Measurements from ENCODE around the gene GPT2. TPM values are rescaled to one million over a fixed set of nuclear protein-coding genes. Genes with fewer than 3 reads are reported as not detected.
"Not testable (repeated sequence)": the region's sequence is repeated elsewhere in the genome, so short reads cannot be mapped to it uniquely, and the experiment has no call there.

Gene GPT2
- total RNA-seq, 1 experiment from 2014 or later = 6.8 TPM

DNA sequence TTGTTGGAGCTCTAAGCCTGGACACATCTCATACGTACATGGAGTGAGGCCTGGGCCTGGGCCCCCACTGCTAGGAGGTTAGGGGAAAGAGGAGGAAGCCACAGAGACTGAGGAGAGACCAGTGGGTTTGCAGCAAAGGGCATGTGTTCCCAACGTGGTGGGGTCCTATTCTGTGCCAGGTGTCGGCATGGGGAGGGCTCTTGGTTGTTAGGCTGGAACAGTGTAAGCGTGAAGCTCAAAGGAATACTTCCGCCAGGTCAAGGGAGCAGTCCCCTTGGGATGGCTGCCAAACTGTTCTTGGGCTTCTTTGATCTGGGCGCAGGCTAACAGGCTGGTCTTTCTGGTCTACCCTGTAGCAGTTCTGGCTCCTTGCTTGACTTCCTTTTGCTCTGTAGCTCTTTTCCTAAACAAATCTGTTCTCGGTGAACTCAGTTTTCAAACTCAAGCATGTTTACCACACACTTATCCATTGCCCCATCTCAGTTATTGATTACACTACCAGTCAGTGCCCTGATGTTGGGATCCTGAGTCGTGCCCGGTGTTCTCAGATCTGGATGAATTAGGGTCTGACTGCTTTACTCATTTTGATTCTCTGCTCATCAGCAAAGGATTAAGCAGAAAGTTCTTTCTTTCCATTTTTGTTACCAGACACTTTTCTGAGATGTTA is 36.4 kb downstream of the GPT2 start:
- no peak for DNase-seq (ENCODE audit: low read depth)

DNA sequence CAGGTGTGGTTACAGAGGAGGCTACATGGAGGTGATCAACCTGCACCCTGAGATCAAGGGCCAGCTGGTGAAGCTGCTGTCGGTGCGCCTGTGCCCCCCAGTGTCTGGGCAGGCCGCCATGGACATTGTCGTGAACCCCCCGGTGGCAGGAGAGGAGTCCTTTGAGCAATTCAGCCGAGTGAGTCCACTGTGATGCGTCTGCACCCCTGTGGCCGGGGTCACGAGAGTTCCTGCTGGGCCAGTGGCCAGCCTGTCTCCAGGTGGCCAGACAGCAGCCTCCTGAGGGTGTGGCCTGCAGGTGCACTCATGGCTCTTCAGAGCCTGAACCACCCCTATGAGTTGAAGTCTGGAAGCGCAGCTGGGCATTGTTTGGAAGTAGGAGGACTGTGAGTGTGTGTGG is 38.1 kb downstream of the GPT2 start:
- DNase-seq (ENCODE audit: low read depth) = no peak

DNA sequence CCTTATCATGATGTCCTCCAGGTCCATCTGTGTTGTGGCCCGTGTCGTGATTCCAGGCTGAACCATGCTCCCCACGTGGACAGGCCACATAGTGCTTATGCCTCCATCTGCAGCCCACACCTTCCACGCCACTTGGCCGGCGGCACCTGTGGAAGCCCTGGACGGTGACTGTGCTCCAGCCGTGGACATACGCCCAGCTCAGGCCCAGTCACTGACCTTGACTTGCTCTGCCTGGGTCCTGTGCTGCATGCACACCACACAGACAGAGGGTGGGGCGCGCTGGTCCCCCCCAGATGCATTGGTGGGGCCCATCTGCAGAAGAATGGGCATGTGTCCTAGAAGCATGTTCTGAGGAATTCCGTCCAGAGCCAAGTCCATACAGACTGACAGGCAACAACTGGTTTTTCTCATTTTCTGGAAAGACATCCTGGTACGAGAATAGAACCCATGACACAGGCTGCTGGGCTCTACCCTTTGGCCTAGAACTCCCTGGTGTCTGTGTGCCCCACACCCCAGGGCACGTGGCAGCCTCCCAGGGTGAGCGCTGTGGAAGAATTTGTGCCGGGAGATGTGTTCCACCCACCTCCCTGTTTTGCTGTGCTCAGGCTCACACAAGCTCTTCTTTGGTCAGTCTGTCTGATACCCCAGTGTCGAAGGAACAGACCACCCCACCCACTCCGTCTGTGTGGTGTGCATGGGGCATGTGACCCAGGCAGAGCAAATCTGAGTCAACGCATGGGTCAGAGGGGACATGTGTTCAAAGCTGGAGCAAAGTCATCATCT is 39.5 kb downstream of the GPT2 start:
- DNase-seq (ENCODE audit: low read depth) = no peak

DNA sequence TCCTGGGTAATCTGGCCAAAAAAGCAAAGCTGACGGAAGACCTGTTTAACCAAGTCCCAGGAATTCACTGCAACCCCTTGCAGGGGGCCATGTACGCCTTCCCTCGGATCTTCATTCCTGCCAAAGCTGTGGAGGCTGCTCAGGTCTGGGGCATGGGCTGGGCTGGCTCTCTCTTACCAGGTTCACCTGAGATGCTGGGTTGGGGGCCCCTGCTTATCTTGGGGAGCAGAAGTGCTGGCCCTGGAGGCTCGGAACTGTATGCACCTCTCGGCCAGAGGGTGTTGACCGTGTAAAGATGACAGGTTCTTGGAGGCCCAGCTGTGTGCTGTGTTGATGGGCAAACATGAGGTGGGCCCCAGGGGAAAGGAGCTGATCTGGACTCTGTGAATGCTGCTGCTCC is 40.2 kb downstream of the GPT2 start:
- DNase-seq (ENCODE audit: low read depth) = no peak

DNA sequence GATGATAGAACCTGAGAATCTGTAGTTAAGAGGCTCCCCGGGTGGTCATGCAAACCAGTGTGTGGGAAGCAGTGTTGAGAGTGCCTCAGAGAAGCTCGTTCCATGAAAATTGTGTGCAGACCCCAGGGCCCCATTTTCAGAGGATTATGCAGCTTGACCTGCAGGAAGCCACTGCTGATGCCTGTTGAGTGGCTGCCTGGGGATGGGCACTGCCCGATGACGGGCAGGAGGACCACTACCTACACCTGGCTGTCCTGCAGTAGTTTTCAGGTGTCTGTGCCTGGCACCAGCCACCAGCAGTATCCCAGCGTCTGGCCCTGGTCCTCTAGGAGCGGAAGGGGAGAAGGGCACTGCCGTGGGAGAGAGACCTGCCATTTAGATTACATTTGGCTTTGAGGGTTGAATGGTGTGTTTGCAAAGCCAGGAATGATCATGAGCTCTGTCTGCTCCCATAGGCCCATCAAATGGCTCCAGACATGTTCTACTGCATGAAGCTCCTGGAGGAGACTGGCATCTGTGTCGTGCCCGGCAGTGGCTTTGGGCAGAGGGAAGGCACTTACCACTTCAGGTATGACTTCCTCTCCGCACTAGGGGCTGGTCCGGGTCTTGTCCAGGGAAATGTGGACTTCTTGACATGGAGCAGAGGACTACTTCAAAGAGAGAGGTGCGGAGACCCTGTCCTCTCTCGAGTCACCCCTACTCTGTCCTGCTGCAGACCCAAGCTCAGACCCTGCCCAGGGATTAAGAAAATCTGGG is 42.5 kb downstream of the GPT2 start:
- DNase-seq (ENCODE audit: low read depth) = no peak

DNA sequence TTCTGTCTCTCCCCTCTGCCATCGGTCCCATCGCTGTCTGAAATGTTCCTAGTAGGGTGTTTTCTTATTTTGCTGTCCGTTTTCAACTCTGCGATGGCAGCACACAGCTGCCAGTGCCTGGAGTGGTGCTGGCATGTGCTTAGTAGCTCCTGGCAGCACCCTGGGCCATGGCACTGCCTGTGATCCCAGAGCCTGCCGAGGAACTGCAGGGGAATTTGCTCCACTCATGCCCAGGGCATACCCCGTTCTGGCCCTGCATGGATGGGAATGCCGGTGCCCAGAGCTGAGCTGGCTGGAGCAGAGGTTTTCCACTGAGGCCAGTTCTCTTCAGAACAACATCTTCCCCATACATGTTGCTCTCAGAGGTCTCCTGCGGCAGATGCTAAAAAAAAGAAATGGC is 43.1 kb downstream of the GPT2 start:
- no peak for DNase-seq (ENCODE audit: low read depth)

DNA sequence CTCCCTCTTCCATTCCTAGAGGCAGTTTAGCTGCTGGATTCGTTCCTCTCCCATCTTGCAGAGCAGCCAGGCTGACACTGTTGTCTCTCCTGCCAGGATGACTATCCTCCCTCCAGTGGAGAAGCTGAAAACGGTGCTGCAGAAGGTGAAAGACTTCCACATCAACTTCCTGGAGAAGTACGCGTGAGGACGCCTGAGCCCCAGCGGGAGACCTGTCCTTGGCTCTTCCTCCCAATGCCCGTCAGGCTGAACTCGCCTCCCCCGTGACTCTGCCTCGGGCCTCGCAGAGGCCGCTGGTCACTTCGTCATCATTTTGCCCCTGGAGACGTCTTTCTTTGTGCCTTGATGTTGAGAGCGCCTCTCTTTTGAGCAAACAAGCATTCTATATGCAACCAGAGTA is 44.6 kb downstream of the GPT2 start:
- DNase-seq (ENCODE audit: low read depth) = no peak

DNA sequence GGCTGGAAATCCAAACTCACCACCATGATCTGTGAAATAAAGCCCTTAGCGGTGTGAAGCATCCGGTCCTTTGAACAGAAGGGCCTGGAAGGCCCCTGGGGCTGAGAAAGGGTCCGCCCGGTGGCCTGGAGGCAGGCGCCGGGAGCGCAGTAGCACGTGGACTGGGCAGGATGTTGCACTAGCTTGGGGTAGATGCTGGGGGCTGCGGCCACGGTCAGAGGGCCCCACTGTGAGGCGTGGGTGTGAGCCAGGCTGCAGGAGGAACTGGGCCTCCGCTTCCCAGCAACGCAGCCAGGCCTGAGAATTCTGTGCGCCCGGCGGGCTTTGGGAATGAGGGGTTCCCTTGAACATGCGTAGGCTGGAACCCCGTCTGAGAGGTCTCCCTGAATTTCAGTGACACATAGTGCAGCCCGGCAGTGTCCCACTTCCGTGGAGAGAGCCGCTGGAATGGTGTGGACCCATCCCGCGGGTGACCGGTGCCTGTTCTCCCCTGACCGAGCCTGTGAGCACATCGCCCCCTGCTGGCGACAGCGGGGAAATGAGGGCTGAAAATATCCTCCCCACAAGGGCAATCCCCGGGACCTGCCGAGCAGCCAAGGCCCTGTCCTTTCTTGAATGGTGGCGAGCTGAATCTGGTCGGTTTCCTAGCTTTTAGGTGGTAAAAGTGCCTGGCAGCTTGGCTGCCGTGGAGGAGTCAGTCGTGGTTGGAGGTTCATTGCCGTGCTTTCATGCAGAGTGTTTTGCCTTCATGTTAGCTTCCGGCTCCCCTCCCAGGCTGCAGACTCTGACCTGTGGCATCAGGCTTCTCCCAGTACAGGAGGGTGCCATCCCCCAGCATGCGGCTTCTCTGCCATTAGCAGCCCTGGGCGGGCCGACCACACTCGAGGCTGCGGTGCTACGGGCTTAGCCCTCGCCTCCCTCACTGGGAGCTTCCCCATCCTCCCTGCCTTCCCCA is 45.5 kb downstream of the GPT2 start:
- DNase-seq (ENCODE audit: low read depth) = peak; percentile 48

DNA sequence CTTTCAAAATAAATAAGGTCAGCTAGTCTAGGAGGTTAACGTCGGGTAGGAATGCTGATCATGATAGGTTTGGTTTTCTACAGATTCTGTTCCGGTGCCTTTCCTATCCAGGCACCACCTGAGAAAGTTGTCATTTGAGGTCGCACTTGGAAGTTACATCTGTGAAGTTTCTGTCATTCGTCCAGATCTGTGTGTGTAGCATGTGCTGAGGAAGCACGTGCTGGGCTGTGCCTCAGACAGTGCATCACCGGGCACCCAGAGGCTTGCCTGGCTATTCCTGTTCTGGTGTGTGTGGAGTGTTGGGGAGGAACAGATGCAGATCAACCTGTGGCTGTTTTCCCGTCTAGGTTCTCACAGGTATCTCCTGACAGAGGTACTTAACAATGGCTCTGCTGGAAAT is 46.7 kb downstream of the GPT2 start:
- no peak for DNase-seq (ENCODE audit: low read depth)

DNA sequence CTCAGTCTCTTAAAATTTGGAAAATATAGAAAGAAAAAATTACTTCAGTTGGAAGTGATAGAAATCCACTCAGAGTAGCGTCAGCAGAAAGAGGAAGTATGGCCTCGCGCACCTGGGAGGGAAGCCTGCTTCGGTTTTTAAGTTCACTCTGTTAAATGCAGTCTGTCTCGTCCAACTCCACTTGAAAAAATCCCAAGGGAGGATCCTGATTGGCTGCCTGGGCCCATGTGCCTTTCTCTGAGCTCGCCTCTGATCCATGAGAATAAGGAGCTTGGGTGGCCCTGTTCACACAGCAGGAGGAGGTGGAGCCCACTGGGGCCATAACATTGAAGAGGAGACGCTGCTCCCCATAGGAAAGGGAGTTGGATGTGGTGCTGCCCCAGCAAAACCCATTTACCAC is 48.6 kb downstream of the GPT2 start:
- no peak for DNase-seq (ENCODE audit: low read depth)

DNA sequence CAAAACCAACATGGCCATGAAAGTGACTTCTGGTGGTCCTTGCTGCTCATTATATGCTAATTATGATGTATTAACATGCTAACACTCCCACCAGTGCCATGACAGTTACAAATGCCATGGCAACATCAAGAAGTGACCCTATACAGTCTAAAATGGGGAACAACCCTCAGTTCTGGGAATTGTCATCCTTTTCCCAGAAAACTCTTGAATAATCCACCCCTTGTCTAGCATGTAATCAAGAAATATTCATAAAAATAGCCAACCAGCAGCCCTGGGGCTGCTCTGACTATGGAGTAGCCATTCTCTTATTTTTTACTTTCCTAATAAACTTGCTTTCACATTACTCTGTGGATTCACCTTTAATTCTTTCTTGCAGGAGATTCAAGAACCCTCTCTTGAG is 53.4 kb downstream of the GPT2 start:
- no peak for DNase-seq (ENCODE audit: low read depth)

DNA sequence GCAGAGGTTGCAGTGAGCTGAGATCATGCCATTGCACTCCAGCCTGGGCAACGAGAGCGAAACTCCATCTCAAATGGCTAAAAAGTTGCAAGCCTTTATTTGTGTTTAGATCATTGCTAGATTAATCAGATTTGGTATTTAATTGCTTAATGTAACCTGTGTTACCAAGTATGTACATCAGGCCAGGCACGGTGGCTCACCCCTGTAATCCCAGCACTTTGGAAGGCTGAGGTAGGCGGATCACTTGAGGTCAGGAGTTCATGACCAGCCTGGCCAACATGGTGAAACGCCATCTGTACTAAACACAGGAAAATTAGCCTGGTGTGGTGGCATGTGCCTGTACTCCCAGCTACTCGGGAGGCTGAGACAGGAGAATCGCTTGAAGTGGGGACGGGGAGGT is 60.6 kb downstream of the GPT2 start:
- not testable (repeated sequence) for DNase-seq (ENCODE audit: low read depth)

DNA sequence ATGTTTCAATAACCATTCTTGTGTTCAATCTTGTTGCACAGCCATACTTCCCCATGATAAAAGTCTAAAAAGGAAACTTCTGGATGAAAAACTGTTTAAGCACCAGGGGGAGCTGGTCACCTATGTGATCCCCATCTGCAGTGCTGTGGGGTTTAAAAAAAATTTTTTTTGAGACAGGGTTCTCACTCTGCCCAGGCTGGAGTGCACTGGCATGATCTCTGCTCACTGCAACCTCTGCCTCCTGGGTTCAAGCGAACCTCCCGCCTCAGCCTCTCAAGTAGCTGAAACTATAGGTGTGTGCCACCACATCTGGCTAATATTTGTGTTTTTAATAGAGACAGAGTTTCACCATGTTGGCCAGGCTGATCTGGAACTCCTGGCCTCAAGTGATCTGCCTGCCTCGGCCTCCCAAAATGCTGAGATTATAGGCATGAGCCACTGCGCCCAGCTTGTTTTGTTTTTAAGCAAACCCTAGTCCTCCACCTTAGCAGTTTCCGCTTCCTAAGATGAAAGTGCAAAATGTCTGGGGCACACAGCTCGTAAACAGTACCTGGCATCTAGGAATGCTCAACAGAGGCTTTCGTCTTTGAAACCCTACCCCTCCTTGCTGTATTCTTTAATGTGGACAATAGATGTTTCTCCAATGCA is 63.9 kb downstream of the GPT2 start:
- peak; percentile 43 for DNase-seq (ENCODE audit: low read depth)

DNA sequence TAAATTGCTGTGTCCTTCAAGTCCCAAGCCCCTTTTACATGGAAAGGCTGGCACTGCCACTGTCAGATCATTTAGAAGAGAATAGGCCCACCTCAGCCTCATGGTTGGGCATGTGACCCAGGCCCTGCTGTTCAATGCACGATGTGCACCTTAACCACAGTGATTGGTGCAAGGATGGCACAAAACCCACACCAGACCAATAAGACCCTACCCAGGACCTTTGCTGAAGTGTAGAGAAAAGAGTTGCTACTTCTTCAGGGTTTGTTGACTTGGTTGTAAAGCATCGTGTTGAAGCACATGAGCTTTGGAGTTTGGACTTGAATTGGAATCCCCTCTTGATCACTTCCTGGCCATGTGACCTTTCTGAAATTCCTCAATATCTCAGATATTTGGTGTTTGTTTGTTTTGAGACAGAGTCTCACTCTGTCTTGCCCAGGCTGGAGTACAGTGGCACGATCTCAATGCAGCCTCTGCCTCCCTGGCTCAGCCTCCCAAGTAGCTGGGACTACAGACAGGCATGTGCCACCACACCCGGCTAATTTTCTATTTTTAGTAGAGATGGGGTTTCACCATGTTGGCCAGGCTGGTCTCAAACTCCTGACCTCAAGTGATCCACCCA is 64.5 kb downstream of the GPT2 start:
- no peak for DNase-seq (ENCODE audit: low read depth)

DNA sequence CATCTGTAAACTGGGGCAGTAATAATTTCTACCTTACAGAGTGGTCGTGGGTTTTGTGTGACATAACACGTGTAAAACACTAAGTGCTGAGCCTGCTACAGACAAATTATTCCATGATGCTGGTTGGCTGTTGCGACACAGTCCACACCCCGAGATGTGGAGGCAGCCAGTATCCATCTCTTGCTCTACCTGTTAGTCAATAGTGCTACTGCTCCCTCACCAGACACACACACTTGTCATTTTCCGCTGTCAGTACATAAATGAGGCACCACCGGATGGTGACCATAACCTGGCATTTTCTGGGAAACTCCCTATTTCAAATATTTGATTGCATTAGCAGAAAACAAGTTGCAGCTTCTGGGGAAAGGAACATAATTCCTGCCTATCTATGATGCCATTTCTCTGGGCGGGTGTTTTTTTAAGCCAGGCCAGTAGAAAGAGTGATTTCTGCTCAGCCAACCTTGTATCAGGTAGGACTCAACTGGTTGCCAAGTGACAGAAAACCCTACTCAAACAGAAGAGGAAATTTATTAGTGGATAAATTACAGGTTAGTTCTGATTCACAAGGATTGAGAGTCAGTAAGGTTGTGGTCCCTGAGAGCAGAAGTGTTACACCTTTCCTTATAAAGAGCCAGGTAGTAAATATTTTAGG is 65.2 kb downstream of the GPT2 start:
- DNase-seq (ENCODE audit: low read depth) = no peak

DNA sequence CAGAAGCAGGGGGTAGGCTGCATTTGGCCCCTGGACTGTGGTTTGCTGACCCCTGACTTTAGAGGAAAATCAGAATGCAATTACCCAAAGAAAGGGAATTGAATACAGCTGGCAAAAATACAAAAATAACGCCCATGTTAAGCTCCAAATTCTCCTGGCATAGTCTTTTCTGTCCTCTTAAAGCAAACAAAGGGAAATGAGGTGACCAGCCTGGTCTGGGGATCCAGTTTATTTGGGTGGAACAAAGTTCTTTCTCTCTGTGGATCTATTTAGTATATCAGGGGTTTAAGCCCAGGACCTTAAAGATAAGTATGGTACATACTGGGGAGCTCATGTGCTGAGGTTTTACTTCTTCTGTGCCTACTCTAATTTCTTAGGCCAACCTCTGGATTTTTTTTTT is 65.8 kb downstream of the GPT2 start:
- no peak for DNase-seq (ENCODE audit: low read depth)

DNA sequence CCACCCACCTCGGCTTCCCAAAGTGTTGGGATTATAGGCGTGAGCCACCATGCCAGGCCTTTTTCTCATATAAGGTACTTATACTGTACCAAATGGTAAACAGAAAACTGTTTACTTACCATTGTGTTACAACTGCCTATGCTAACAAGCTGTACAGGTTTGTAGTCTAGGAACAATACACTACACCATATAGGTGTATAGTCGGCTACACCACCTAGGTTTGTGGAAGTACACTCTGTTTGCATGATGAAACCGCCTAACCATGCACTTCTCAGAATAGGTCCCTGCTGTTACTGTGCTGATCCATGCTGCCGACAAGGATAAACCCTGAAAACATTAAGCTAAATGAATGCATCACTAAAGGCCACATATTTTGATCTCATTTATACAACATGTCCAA is 70.4 kb downstream of the GPT2 start:
- DNase-seq (ENCODE audit: low read depth) = no peak

DNA sequence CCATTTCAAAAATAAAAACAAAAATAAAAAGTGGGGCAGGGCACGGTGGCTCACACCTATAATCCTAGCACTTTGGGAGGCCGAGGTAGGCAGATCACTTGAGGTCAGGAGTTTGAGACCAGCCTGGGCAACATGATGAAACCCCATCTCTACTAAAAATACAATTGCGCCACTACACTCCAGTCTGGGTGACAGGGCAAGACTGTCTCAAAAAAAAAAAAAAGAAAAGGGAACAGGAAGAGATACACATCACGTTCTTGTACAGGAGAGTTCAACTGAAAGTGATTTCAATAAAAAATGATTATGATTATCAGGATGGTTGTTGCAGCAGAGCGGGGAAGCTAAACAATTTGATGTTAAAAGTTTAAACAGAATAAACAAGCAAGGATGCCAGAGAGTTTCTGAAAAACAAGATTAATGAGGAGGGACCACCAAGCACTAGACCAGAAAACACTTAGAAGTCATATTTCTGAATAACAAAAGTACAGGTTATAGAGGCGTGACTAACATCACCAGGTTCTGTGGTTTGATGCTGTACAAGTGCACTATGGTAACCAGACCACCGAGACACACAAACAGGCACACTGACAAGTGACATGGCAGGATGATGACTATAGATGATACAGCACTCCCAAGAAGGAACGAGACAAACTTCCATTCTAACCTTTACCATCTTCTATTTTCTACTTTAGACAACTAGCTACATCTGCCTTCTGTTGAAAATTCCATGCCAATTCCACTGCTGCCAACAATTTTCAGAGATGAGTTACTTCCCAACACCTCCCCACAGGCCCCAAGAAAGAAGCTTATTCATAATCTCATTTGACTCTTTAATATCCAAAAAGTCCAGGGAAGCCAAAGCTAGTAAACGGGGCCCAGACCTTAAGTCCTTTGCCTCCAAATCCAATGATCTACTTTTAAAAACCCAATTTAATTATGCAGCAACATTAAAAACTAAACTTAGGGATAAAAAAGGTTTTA is 77.5 kb downstream of the GPT2 start:
- DNase-seq (ENCODE audit: low read depth) = no peak

DNA sequence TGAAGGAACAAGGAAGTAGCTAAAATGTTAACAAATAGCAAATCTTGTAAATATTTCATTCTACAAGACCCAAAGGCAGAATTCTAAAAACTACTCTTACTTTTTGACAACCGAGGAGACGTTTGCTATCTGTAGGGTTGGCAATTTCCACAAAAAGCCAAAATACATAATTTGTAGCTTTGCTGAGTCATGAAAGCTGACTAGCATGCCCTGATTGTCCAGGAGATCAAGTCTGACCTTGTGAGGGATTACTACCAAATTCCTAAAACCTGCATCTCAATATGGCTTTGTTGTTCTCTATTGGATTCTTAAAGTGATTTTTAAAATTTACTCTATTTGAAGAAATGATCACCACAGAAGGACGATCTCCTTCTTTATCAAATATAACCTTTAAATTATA is 78.5 kb downstream of the GPT2 start:
- DNase-seq (ENCODE audit: low read depth) = no peak

Measured in RPMI7951 (cell line).